GM12892 (cell line): ENCODE results near the gene DNAJB5.
A peak's percentile ranks its signal among the peaks of the same experiment; 100 is the strongest.
"Not testable (repeated sequence)": the region's sequence is repeated elsewhere in the genome, so short reads cannot be mapped to it uniquely, and the experiment has no call there.

Experiments used
- DNase-seq: peaks from one replicate; pipeline ENCODE4 v3.0.0; 2011; ENCODE audit not compliant: insufficient read length
- FAIRE-seq: peaks from 2 replicates; lab custom pipeline; 2011; peaks lifted over from hg19 to GRCh38; lab: Jason Lieb, UNC
- POLR2A ChIP-seq: IDR thresholded peaks from 2 replicates; pipeline ENCODE4 v1.6.1; 2011; ENCODE audit warnings: low read depth, low read length, control low read depth
- POLR2AphosphoS5 ChIP-seq: IDR thresholded peaks from 2 replicates; pipeline ENCODE4 v1.6.1; 2011; ENCODE audit warnings: low read depth, low read length, control low read depth
- TAF1 ChIP-seq: IDR thresholded peaks from 2 replicates; pipeline ENCODE4 v1.6.1; 2011; ENCODE audit warnings: low read depth, mild to moderate bottlenecking, control low read depth, low read length, borderline replicate concordance

The DNAJB5 gene

GRCh38 chr9:35010351-35010958 lies 20.9 kb downstream of the DNAJB5 start:
- TF ChIP-seq POLR2A (no peak), POLR2AphosphoS5 (no peak)
- FAIRE-seq (no peak), DNase-seq (no peak)

GRCh38 chr9:35014517-35014916 lies 25.0 kb downstream of the DNAJB5 start:
- DNase-seq (no peak), FAIRE-seq (no peak)
- TF ChIP-seq TAF1, result no peak
- no peak for TF ChIP-seq POLR2AphosphoS5
- no peak for TF ChIP-seq POLR2A

GRCh38 chr9:35023443-35023842 lies 33.9 kb downstream of the DNAJB5 start:
- not testable (repeated sequence) for DNase-seq, FAIRE-seq

GRCh38 chr9:35026671-35027070 lies 37.1 kb downstream of the DNAJB5 start:
- FAIRE-seq, result no peak
- TF ChIP-seq POLR2AphosphoS5, result no peak
- no peak for DNase-seq

- no peak for TF ChIP-seq TAF1
- TF ChIP-seq POLR2AphosphoS5, result no peak
- TF ChIP-seq POLR2A, result no peak
- FAIRE-seq, result no peak
- no peak for DNase-seq
These were observed 37.8 kb downstream of the DNAJB5 start for GRCh38 chr9:35027374-35027773.

- no peak for TF ChIP-seq POLR2A
- TF ChIP-seq POLR2AphosphoS5, result no peak
- no peak for TF ChIP-seq TAF1
- DNase-seq (no peak), FAIRE-seq (no peak)
These were observed 38.3 kb downstream of the DNAJB5 start for GRCh38 chr9:35027860-35028259.

GRCh38 chr9:35028341-35028740 lies 38.8 kb downstream of the DNAJB5 start:
- TF ChIP-seq POLR2AphosphoS5, result no peak
- no peak for TF ChIP-seq POLR2A
- no peak for TF ChIP-seq TAF1
- DNase-seq (no peak), FAIRE-seq (no peak)

GRCh38 chr9:35029241-35029640 lies 39.7 kb downstream of the DNAJB5 start:
- DNase-seq (no peak), FAIRE-seq (no peak)
- TF ChIP-seq TAF1 (no peak), POLR2A (no peak), POLR2AphosphoS5 (no peak)

GRCh38 chr9:35029852-35030251 lies 40.3 kb downstream of the DNAJB5 start:
- TF ChIP-seq TAF1 (no peak), POLR2A (no peak), POLR2AphosphoS5 (no peak)
- no peak for DNase-seq
- FAIRE-seq, result no peak

- no peak for FAIRE-seq
- TF ChIP-seq POLR2A (no peak), TAF1 (no peak), POLR2AphosphoS5 (no peak)
- DNase-seq, result no peak
These were observed 43.6 kb downstream of the DNAJB5 start for GRCh38 chr9:35033101-35033500.

- TF ChIP-seq POLR2AphosphoS5 (no peak), POLR2A (peak; percentile 48; the same call in 1 of the 2 replicates)
- FAIRE-seq, result peak; percentile 44
- DNase-seq, result peak; percentile 58
These were observed 46.5 kb downstream of the DNAJB5 start for GRCh38 chr9:35035851-35036701.

- TF ChIP-seq POLR2AphosphoS5 (no peak), TAF1 (no peak), POLR2A (no peak)
- FAIRE-seq, result no peak
- DNase-seq, result no peak
These were observed 52.6 kb downstream of the DNAJB5 start for GRCh38 chr9:35042081-35042604.
